WI38 (cell line): ENCODE data around the gene DDT.
"Not testable (repeated sequence)": the region's sequence is repeated elsewhere in the genome, so short reads cannot be mapped to it uniquely, and the experiment has no call there.

Source experiments
- H3K4me3 ChIP-seq: 2 replicates; pipeline ENCODE4 v1.5.1; 2011; ENCODE audit warnings: low read depth, mild to moderate bottlenecking, control low read depth, low read length
- CTCF ChIP-seq: IDR thresholded peaks from 2 replicates; pipeline ENCODE4 v1.5.1; 2012; ENCODE audit warnings: low read depth, mild to moderate bottlenecking, control low read depth, low read length

DDT gene

GRCh38 chr22:23974345-23974744 is at the start of gene DDT:
DDT (minus strand) TSS chr22:23974441; CDS start chr22:23974414, 27 bp downstream.
- H3K4me3 ChIP-seq = not testable (repeated sequence)

GRCh38 chr22:24023204-24023789 is 49.1 kb upstream of the DDT start:
- H3K4me3 ChIP-seq = no peak overlapping the region
- TF ChIP-seq CTCF = no peak

- no peak overlapping the region for H3K4me3 ChIP-seq
- TF ChIP-seq CTCF = no peak
Observed at GRCh38 chr22:24021304-24021703, 47.1 kb upstream of the DDT start.

GRCh38 chr22:24016156-24016555 is 41.9 kb upstream of the DDT start:
- no peak for TF ChIP-seq CTCF
- H3K4me3 ChIP-seq = no peak overlapping the region

GRCh38 chr22:24011735-24012068 is 37.5 kb upstream of the DDT start:
- TF ChIP-seq CTCF = no peak

GRCh38 chr22:24010018-24010391 is 35.8 kb upstream of the DDT start:
- H3K4me3 ChIP-seq = no peak overlapping the region
- TF ChIP-seq CTCF = no peak

More at GRCh38 chr22:24011735-24012068, 37.5 kb upstream of the DDT start:
- peak overlapping the region; percentile 98 for H3K4me3 ChIP-seq

- H3K4me3 ChIP-seq = no peak overlapping the region
- TF ChIP-seq CTCF = no peak
Observed at GRCh38 chr22:24009227-24010017, 35.2 kb upstream of the DDT start.
